OCI-M1 (cell line): Measurements from ENCODE around the gene TM6SF1.
"Not testable (repeated sequence)": the region's sequence is repeated elsewhere in the genome, so short reads cannot be mapped to it uniquely, and the experiment has no call there.

ENCODE experiments used
- DNase-seq: peaks from one replicate; lab custom pipeline; 2025; lab: John Stamatoyannopoulos, UW

Gene TM6SF1

GRCh38 chr15:83115831-83116565, 8.6 kb downstream of the TM6SF1 start:
- DNase-seq: no peak

DNA sequence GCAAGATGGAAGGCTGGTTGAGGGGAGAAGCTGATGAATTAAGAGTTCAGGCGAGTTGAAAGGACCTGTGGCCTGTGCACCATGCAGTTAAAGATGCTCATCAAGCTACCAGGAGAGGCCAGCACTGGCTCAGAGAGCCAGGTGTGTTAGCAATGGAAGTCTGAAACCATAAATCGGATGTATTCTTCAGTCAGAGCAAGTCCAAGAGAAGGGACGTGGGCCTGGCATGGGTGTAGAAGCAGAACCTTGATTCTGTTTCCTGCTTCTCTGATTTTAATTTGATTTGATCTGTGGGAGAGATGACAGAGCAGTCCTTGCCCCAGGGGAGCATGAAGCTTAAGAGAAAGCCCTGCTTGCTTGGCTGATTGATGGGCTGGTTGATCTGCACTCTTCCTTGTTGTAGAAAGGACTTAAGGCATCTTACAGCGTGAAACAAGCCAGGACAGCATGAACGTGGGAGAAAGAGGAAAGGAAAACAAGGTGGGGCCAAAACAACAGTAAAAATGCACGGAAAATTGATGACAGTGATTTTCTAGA, 10.9 kb downstream of the TM6SF1 start:
- no peak for DNase-seq

DNA sequence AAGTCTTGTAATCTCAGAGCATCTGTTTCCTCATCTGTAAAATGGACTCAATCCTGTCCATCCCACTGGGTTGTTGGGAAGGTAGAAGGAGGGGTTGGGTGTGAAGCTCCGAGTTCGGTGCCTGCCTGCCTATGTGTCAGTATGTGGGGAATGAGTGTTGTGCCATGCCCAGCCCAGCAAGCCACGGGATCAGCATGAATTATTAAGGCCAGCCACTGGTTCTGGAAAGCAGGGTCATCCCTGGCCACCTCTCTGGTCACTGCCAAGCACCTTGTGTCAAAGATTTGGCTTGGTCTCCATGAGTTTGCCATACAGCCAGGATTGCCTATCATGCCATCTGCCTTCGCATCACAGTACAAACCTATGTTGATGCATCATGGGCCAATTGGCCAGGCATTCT, 11.5 kb downstream of the TM6SF1 start:
- DNase-seq: no peak

DNA sequence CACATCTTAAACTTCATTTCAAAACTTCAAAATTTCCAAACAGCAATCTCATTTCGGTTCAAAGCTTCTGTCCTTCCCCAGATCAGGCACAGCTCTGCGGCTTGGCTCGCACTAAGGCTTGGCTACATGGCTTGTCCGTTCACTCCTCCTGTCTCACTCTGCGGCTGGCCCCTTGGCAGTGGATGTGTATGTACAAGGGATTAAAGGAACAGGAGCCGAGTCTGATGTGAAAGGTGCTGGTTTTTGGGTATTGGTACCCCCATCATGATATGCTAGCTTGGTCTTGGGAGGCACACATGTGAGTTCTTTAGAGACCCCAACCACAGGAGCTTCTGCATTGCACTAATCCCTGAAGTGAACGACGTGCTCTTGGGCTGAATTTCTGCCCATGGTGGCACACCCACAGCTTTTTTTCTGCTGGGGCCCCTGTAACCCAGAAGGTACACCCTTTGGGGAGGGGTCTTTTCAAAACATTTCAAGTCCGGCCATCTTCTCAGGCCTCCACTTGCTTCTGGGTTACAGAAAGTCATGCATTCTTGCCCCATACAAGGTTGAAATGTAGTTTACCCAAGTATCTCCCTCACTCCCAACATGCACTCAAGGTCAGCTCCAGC, 12.6 kb downstream of the TM6SF1 start:
- no peak for DNase-seq

DNA sequence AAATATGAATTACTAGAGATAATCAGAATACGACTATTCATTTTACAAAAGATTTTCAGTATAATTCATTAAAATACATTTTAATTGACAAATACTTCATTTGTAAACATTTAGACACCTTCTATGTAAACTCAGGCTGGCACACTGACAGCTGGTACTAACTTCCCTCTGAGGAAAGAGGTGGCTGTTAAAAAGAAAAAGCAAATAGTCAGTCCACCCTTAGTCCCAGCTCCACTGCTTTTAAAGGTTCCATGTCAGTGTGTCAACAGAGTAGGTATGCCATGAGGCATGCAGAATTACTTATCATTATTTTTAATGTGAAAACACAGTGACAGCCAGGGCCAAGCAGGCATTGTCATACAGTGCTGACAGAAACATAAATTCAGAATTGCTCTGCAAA, 16.1 kb downstream of the TM6SF1 start:
- DNase-seq: no peak

GRCh38 chr15:83127547-83128150, 20.2 kb downstream of the TM6SF1 start:
- DNase-seq: no peak

- no peak for DNase-seq
Measured at GRCh38 chr15:83129791-83130190, 22.3 kb downstream of the TM6SF1 start.

DNA sequence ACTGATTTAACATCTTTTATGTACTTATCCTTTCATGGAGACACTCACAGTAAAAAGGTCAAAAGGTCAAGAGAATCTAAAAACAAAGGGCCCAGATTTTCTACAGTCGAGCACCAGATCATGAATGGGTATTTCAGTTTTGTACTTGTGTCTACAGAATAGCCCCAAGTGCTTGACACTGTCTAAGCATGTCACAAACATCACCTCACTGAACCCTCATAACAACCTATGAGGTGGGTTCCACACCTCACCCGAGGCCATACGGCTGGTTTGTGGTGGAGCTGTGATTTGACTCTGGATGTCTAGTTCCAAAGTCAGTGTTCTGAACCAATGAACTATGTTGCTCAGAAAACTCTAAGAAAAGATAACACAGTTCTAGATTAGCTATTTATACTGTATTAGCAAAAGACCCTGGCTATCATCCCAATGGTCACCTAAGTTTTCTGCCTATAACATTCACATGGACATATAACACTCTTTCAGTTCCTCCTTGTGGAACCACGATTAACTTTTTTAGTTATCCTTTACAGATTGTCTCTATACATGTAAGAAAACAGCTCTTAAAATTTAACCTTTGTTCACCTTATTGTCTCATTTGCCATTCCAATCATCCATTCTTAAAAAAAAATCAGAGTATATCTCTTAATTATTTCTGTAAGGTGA, 25.5 kb downstream of the TM6SF1 start:
- DNase-seq: no peak

GRCh38 chr15:83142151-83142550, 34.7 kb downstream of the TM6SF1 start:
- not testable (repeated sequence) for DNase-seq

- no peak for DNase-seq
Measured at GRCh38 chr15:83144771-83145170, 37.3 kb downstream of the TM6SF1 start.

- DNase-seq: no peak
Measured at GRCh38 chr15:83153288-83153687, 45.8 kb downstream of the TM6SF1 start.

DNA sequence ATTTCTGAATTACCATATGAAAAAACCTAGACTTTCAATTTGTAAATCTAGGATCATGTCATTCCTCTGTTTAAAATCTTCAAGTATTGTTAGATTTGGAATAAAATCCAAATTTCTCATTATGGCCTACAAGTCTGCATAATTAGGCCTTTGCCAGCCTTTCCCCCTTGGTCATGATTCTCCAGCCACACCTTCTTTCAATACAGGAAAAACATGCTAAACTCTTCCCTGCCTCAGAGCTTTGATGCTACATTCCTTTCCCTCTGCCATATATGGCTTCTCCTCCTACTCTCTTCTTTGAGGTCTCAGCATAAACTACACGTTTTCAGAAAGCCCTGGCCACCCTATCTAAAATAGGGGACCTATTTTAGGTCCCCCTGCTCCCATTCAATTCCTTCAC, 48.5 kb downstream of the TM6SF1 start:
- no peak for DNase-seq

GRCh38 chr15:83158393-83158792, 50.9 kb downstream of the TM6SF1 start:
- DNase-seq: no peak

DNA sequence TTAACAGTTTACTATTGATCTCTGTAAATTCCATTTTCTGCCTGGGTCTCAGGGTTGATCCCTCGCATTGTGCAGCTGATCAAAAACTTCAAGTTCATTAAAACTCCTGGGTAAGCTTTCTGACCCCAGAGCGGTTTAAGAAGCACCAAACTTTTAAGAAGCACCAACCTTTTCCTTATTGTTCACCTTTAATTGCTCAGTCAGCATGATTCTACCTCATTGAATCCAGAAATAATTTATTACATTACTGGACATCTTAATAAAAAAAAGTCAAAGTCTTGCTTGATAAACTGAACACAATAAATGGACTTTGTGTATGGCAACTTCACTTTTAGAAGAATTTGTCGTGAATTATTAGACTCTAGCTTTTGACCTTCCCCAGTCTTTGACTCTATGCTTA, 53.3 kb downstream of the TM6SF1 start:
- no peak for DNase-seq

- no peak for DNase-seq
Measured at GRCh38 chr15:83163032-83163431, 55.6 kb downstream of the TM6SF1 start.

DNA sequence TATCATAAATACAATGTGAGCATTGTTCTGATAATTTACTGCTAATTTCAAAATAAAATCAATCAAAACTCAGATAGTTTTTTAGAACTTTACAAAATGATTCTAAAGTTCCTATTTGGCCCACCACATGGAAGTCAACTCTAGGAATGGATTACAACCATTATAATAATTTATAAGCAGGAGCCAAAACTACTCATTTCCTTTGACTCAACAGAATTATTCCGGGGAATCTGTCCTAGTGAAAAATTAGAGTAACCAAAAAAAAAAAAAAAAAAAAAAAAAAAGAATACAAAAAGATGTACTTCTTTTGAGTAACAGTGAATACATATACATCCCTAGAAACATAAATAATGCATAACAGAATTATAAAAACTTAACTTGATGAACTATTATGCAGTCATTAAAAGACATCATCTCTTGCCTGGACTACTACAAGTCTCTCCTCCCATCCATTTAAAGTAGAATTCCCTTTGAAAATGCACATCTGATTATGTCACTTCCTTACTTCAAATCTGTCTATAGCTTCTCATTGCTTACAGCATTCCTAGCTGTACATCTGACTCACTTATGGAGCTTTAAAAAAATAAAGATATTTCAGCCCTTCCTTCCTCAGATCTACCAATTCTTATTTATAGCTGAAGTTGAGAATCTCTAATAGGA, 56.8 kb downstream of the TM6SF1 start:
- peak; percentile 54 for DNase-seq

DNA sequence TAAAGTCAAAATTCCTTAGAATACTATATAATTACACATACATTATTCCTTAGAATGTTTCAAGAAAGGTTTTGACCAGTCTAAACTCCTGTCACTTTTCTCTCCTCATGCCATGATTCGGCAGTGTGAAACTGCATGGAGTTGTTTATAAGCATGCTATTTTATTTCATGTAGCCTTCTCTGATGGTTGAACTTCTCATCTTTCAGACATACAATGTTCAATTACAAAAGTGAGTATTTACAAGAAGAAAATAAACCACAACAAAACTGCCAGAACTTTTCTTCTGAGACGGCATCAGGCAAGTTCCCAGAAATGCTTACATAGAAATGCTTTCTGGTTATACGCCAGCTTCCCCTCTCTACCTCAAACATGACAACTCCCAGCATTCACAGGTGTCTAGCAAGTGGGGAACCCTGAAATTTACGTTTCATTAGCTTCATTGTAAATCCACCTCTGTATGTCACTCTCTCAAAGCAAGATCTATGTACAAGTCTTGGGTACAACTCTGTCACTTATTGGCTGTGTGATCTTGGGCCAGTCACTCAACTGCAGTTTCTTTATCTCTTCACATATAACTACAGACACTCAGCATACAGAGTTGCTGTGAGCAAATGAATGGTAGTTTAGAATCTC, 57.4 kb downstream of the TM6SF1 start:
- DNase-seq: peak; percentile 62

DNA sequence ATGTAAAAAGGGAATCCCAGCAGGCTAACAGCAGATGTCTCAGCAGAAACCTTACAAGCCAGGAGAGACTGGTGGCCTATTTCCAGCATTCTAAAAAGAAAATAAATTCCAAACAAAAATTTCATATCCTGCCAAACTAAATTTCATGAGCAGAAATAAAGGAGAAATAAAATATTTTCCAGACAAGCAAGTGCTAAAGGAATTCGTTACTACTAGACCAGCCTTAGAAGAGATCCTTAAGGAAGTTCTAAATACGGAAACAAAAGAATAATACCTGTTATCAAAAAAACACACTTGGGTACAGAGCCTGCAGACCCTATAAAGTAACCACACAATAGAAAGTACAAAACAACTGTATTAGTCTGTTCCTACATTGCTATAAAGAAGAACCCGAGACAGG, 58.8 kb downstream of the TM6SF1 start:
- DNase-seq: peak; percentile 14

DNA sequence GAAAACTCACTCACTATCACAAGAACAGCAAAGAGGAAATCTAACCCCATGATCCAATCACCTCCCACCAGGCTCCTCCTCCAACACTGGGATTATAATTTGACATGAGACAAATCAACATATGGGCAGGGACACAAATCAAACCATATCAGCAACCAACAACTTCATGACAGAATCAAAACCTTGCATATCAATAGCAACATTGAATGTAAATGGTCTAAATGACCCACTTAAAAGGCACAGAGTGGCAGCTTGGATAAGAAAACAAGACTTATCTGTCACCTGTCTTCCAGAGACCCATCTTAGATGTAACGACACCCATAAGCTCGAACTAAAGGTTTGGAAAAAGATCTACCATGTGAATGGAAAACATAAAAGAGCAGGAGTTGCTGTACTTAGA, 59.4 kb downstream of the TM6SF1 start:
- DNase-seq: peak; percentile 14

- not testable (repeated sequence) for DNase-seq
Measured at GRCh38 chr15:83169576-83169975, 62.1 kb downstream of the TM6SF1 start.

DNA sequence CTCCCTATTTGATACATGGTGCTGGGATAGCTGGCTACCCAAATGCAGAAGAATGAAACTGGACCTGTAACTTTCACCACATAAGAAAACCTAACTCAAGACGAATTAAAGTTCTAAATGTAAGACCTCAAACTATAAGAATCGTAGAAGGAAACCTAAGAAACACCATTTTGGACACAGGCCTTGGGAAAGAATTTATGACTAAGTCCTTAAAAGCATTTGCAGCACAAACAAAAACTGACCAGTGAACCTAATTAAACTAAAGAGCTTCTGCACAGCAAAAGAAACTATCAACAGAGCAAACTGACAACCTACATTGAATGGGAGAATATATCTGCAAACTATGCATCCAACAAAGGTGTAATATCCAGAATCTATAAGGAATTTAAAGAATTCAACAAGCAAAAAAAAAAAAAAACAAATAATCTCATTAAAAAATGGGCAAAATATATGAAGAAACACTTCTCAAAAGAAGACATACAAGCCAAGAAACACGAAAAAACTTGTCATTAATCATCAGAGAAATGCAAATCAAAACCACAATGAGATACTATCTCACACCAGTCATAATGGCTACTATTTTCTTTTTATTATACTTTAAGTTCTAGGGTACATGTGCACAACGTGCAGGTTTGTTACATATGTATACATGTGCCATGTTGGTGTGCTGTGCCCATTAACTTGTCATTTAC, 63.2 kb downstream of the TM6SF1 start:
- DNase-seq: no peak
